Measurements from ENCODE around the gene SPEF1. TPM values are rescaled to one million over a fixed set of nuclear protein-coding genes. Genes with fewer than 3 reads are reported as not detected.
A peak's percentile ranks its signal among the peaks of the same experiment; 100 is the strongest.

The SPEF1 gene
- total and polyA plus RNA-seq, 7 donors, result 0.12 to 1.7 (median 0.24) TPM; not detected in 3

GRCh38 chr20:3777716-3778629 lies 3.3 kb downstream of the SPEF1 start:
- DNase-seq (peak; percentile 63 to 75), ATAC-seq (peak in 1 of 4 donors; percentile 36)
- TF ChIP-seq CTCF (IDR thresholded peaks at IDR 0.05), result no peak
- Histone ChIP-seq H3K4me3 (peak overlapping the region; percentile 62), H3K9me3 (no peaks in the 10 kb centered on the region), H3K36me3 (ENCODE audit: insufficient read depth in 1 of 2, low read depth in 1 of 2) (no peaks in the 10 kb centered on the region), H3K27me3 (ENCODE audit: insufficient read depth in 3 of 3, low read length in 2 of 3) (peaks cover 0 to 17% (median 8%) of the 10 kb centered on the region in 3 donors), H3K4me1 (peaks cover 6% of the 10 kb centered on the region), H3K27ac (no peak overlapping the region)
- 4 to 7% (median 5%) methylated on average over 59 to 70 of the region's 70 CpGs for WGBS, 3 donors
- intact Hi-C loops (cut with DNase I), result no loop called here

- 13 to 15% (median 14%) methylated on average over 12 to 16 of the region's 16 CpGs for WGBS, 3 donors
- TF ChIP-seq CTCF (IDR thresholded peaks at IDR 0.05), result no peak
- ATAC-seq (peak in 1 of 4 donors; percentile 3), DNase-seq (no peak)
- peak overlapping the region; percentile 62 for H3K4me3 ChIP-seq
- H3K4me1 ChIP-seq, result peaks cover 6% of the 10 kb centered on the region
- H3K36me3 ChIP-seq (ENCODE audit: insufficient read depth in 1 of 2, low read depth in 1 of 2), result no peaks in the 10 kb centered on the region
- H3K9me3 ChIP-seq, result no peaks in the 10 kb centered on the region
- H3K27ac ChIP-seq, result no peak overlapping the region
- intact Hi-C loops (cut with DNase I), result no loop called here
- peaks cover 0 to 17% (median 8%) of the 10 kb centered on the region in 3 donors for H3K27me3 ChIP-seq (ENCODE audit: insufficient read depth in 3 of 3, low read length in 2 of 3)
These were observed 3.9 kb downstream of the SPEF1 start for GRCh38 chr20:3777381-3777715.

DNA sequence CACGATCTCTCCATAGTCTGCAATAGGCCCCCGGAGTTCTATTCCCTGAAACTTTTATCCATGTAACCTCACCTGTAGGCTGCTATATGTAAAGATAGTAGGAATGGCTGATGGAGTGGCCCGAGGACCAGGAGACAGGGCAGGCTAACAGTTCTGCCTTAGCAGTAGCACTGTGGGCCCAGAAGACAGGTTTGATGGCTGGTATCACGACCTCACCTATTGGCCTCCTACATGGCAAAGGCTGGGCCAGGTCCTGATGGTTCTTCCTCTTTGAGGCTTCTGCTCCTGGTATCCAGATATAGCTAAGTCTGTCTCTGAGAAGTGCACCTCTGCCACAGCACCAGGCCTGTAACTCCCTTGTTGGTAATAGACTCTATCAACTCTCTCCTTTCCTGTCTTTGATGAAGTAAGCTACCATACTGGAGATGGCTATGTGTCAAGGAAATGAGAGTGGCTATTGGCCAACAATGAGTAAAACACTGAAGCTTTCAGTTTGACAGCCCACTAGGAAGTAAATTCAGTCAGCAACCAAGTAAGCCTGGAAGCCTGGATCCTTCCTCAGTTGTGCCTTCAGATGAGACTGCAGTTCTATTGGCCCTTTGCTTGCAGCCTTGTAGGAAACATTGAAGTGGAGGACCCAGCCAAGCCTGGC lies 5.7 kb downstream of the SPEF1 start:
- ATAC-seq, result no peak
- no peaks in the 10 kb centered on the region for H3K36me3 ChIP-seq (ENCODE audit: insufficient read depth in 1 of 2, low read depth in 1 of 2)
- no peaks in the 10 kb centered on the region for H3K9me3 ChIP-seq
- H3K27me3 ChIP-seq (ENCODE audit: insufficient read depth in 3 of 3, low read length in 2 of 3), result peaks cover 0 to 17% (median 8%) of the 10 kb centered on the region in 3 donors
- no peak for TF ChIP-seq CTCF (IDR thresholded peaks at IDR 0.05)
- 85 to 87% (median 86%) methylated on average over 4 of the region's 4 CpGs for WGBS, 3 donors
- H3K4me1 ChIP-seq, result peaks cover under 1% of the 10 kb centered on the region
- H3K27ac ChIP-seq, result no peak overlapping the region
- intact Hi-C loops (cut with DNase I), result no loop called here
- H3K4me3 ChIP-seq, result no peak overlapping the region
- DNase-seq, result no peak

GRCh38 chr20:3771552-3772058 lies 9.6 kb downstream of the SPEF1 start:
- H3K9me3 ChIP-seq, result no peaks in the 10 kb centered on the region
- H3K27ac ChIP-seq, result no peak overlapping the region
- no peak overlapping the region for H3K4me3 ChIP-seq
- DNase-seq (no peak), ATAC-seq (no peak)
- peaks cover 10% of the 10 kb centered on the region for H3K4me1 ChIP-seq
- intact Hi-C loops (cut with DNase I), result no loop called here
- peaks cover 0 to 2% (median 1%) of the 10 kb centered on the region in 3 donors for H3K27me3 ChIP-seq (ENCODE audit: insufficient read depth in 3 of 3, low read length in 2 of 3)
- no peaks in the 10 kb centered on the region for H3K36me3 ChIP-seq (ENCODE audit: insufficient read depth in 1 of 2, low read depth in 1 of 2)
- TF ChIP-seq CTCF (IDR thresholded peaks at IDR 0.05), result no peak
- WGBS, 3 donors, result 83 to 86% (median 85%) methylated on average over 7 of the region's 7 CpGs

Measured in psoas muscle (tissue), 8 donors.